ENCODE results near the gene IRF8. TPM values are rescaled to one million over a fixed set of nuclear protein-coding genes. Genes with fewer than 3 reads are reported as not detected.

Gene IRF8
- polyA plus RNA-seq, 1 experiment, result not detected

- no peak overlapping the region for H3K4me3 ChIP-seq (ENCODE audit: low read depth, low read length)
- DNase-seq (ENCODE audit: low read depth), result no peak
- H3K27me3 ChIP-seq (ENCODE audit: control insufficient read depth, insufficient read depth, low read length), result peaks cover 11% of the 10 kb centered on the region
- TF ChIP-seq CTCF (IDR thresholded peaks at IDR 0.05; ENCODE audit: insufficient read depth, low read depth, low read length), result no peak
- POLR2A ChIA-PET, result no interaction called here
- no peaks in the 10 kb centered on the region for H3K36me3 ChIP-seq (ENCODE audit: control insufficient read depth, insufficient read depth, low read length)
- CTCF ChIA-PET, result interaction anchor here (0.7 to 1.1 kb wide), 2 partner anchors 11 to 82 kb away, joined by 3 to 4 read pairs; no protein-coding TSS in a partner anchor
These were observed 61.6 kb downstream of the IRF8 start for GRCh38 chr16:85960486-85961046.

GRCh38 chr16:85961988-85962915 is 63.3 kb downstream of the IRF8 start:
- CTCF ChIA-PET, result no interaction called here
- POLR2A ChIA-PET, result no interaction called here
- DNase-seq (ENCODE audit: low read depth), result no peak
- H3K36me3 ChIP-seq (ENCODE audit: control insufficient read depth, insufficient read depth, low read length), result no peaks in the 10 kb centered on the region
- peaks cover 16% of the 10 kb centered on the region for H3K27me3 ChIP-seq (ENCODE audit: control insufficient read depth, insufficient read depth, low read length)
- no peak overlapping the region for H3K4me3 ChIP-seq (ENCODE audit: low read depth, low read length)
- TF ChIP-seq CTCF (IDR thresholded peaks at IDR 0.05; ENCODE audit: insufficient read depth, low read depth, low read length), result no peak

- H3K27me3 ChIP-seq (ENCODE audit: control insufficient read depth, insufficient read depth, low read length), result peaks cover 23% of the 10 kb centered on the region
- peak; percentile 8 for DNase-seq (ENCODE audit: low read depth)
- TF ChIP-seq CTCF (IDR thresholded peaks at IDR 0.05; ENCODE audit: insufficient read depth, low read depth, low read length), result no peak
- ChIA-PET CTCF (no interaction called here), POLR2A (no interaction called here)
- no peak overlapping the region for H3K4me3 ChIP-seq (ENCODE audit: low read depth, low read length)
- H3K36me3 ChIP-seq (ENCODE audit: control insufficient read depth, insufficient read depth, low read length), result no peaks in the 10 kb centered on the region
These were observed 64.9 kb downstream of the IRF8 start for GRCh38 chr16:85963753-85964285.

- no peak for TF ChIP-seq CTCF (IDR thresholded peaks at IDR 0.05; ENCODE audit: insufficient read depth, low read depth, low read length)
- Histone ChIP-seq H3K36me3 (ENCODE audit: control insufficient read depth, insufficient read depth, low read length) (no peaks in the 10 kb centered on the region), H3K4me3 (ENCODE audit: low read depth, low read length) (no peak overlapping the region), H3K27me3 (ENCODE audit: control insufficient read depth, insufficient read depth, low read length) (peaks cover 23% of the 10 kb centered on the region)
- ChIA-PET POLR2A (no interaction called here), CTCF (no interaction called here)
- DNase-seq (ENCODE audit: low read depth), result no peak
These were observed 66.2 kb downstream of the IRF8 start for GRCh38 chr16:85965125-85965524.

GRCh38 chr16:85967111-85967510 is 68.1 kb downstream of the IRF8 start:
- H3K27me3 ChIP-seq (ENCODE audit: control insufficient read depth, insufficient read depth, low read length), result peaks cover 20% of the 10 kb centered on the region
- no peaks in the 10 kb centered on the region for H3K36me3 ChIP-seq (ENCODE audit: control insufficient read depth, insufficient read depth, low read length)
- H3K4me3 ChIP-seq (ENCODE audit: low read depth, low read length), result no peak overlapping the region
- TF ChIP-seq CTCF (IDR thresholded peaks at IDR 0.05; ENCODE audit: insufficient read depth, low read depth, low read length), result no peak
- ChIA-PET POLR2A (no interaction called here), CTCF (interaction anchor here (0.8 kb wide), 1 partner anchor 115 kb away, joined by 3 read pairs; no protein-coding TSS in a partner anchor)
- no peak for DNase-seq (ENCODE audit: low read depth)
